OCI-LY7 (cell line): ENCODE data around the gene PTPRN. TPM values are rescaled to one million over a fixed set of nuclear protein-coding genes. Genes with fewer than 3 reads are reported as not detected.

Experiments used
- BruUV-seq: library from RNA; stranded (reverse); fragments of 400-500 nt; replicated peaks from 2 replicates; lab custom pipeline; 2021; lab: Mats Ljungman, UMichigan
- CTCF ChIA-PET: fragments of 300-600 bp; sonication (Branson Sonifier 250); formaldehyde crosslinking; loops from one replicate; lab custom pipeline; 2022; ENCODE audit warnings: antibody characterized with exemption; ENCODE audit not compliant: unreplicated experiment; lab: Charles Lee
- POLR2A ChIA-PET: fragments of 300-600 bp; sonication (Branson Sonifier 250); formaldehyde crosslinking; loops from one replicate; lab custom pipeline; 2022; ENCODE audit warnings: antibody characterized with exemption; lab: Charles Lee
- DNase-seq: peaks from one replicate; pipeline ENCODE4 v3.0.0-alpha.2; 2015; ENCODE audit warnings: low spot score
- H2AFZ ChIP-seq: fragments of 200-600 bp; sonication (generic), shearing (Covaris generic); 2 replicates; pipeline ENCODE4 v1.6.1; 2014; ENCODE audit warnings: mild to moderate bottlenecking, antibody characterized with exemption, low read length, moderate library complexity
- H3K27ac ChIP-seq: fragments of 200-600 bp; sonication (generic); 2 replicates; pipeline ENCODE4 v1.5.1; 2014; ENCODE audit warnings: mixed run types, low read depth, mild to moderate bottlenecking, moderate library complexity, low read length, inconsistent platforms; ENCODE audit not compliant: poor library complexity, severe bottlenecking
- H3K36me3 ChIP-seq: fragments of 200-600 bp; sonication (generic); 2 replicates; pipeline ENCODE4 v1.6.1; 2014; ENCODE audit warnings: mild to moderate bottlenecking, antibody characterized with exemption, low read length, moderate library complexity, mixed read lengths; ENCODE audit not compliant: insufficient read depth
- H3K4me1 ChIP-seq: fragments of 200-600 bp; sonication (generic); 2 replicates; pipeline ENCODE4 v1.5.1; 2014; ENCODE audit warnings: mild to moderate bottlenecking, low read length; ENCODE audit not compliant: insufficient read depth, poor library complexity, severe bottlenecking
- H3K4me2 ChIP-seq: fragments of 200-600 bp; sonication (generic); 2 replicates; pipeline ENCODE4 v1.6.1; 2014; ENCODE audit warnings: mild to moderate bottlenecking, low read length
- H3K4me3 ChIP-seq: fragments of 200-600 bp; sonication (generic); 2 replicates; pipeline ENCODE4 v1.5.1; 2014; ENCODE audit warnings: mild to moderate bottlenecking, low read depth, low read length; ENCODE audit not compliant: poor library complexity, severe bottlenecking
- H3K79me2 ChIP-seq: fragments of 200-600 bp; sonication (generic); 2 replicates; pipeline ENCODE4 v1.6.1; 2016; ENCODE audit warnings: low read depth, mild to moderate bottlenecking, low read length, moderate library complexity, mixed read lengths; ENCODE audit not compliant: insufficient read depth
- H3K9me2 ChIP-seq: fragments of 200-600 bp; sonication (generic); 2 replicates; pipeline ENCODE4 v1.6.1; 2016; ENCODE audit warnings: mild to moderate bottlenecking, low read length, mixed read lengths; ENCODE audit not compliant: insufficient read depth
- H3K9me3 ChIP-seq: fragments of 200-600 bp; sonication (generic); 2 replicates; pipeline ENCODE4 v1.6.1; 2014; ENCODE audit warnings: mild to moderate bottlenecking, mixed run types, low read length, mixed read lengths
- H4K20me1 ChIP-seq: fragments of 200-600 bp; sonication (generic); 2 replicates; pipeline ENCODE4 v1.6.1; 2014; ENCODE audit warnings: mild to moderate bottlenecking, antibody characterized with exemption, low read length, moderate library complexity, mixed read lengths; ENCODE audit not compliant: insufficient read depth
- EZH2phosphoT487 ChIP-seq: fragments of 200-600 bp; sonication (generic); IDR thresholded peaks from 2 replicates; pipeline ENCODE4 v1.6.1; 2018; ENCODE audit warnings: low read depth, borderline replicate concordance, mild to moderate bottlenecking, mixed run types, antibody characterized with exemption, low read length, moderate library complexity, mixed read lengths
- intact Hi-C: fragments of 100-400 bp; cut with micrococcal nuclease; formaldehyde crosslinking; loops from one replicate; pipeline ENCODE4 v1.10.0; 2022; ENCODE audit not compliant: unreplicated experiment
- total RNA-seq, 2 experiments: library from RNA; depleted of rRNA in 1 of 2; stranded (reverse); fragments of >200 nt in 1 of 2; shearing (Covaris generic) in 1 of 2; gene quantifications; 2 replicates each; pipeline ENCODE4 v1.2.3, GENCODE V29; 2014 to 2022
- TF ChIP-seq, protein P1 (sequence below): fragments of 200-600 bp; sonication (generic); conservative IDR thresholded peaks from 2 replicates; pipeline ENCODE4 v1.5.1; 2014; ENCODE audit warnings: mild to moderate bottlenecking, antibody characterized with exemption, low read length, moderate library complexity, mixed read lengths

PTPRN gene
- total RNA-seq, 2 experiments from 2014 or later: not detected

DNA sequence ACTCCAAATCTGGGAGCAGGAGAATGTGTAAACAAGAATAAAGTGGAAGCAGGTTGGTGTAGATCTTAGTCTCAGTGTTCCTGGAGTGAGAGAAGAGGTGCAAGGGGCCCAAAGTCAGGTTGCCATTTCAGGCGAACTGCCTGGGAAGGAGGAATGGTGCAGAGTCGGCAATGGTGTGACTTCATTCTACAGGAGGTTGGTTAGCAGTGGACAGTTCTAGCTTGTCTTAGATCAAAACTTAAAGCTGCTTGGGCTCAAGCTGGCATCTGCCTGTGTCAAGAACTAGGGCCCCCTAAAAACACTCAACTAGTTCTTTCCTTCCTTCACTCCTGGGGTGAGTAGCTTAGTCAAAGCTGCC is 60.4 kb downstream of the PTPRN start:
- Histone ChIP-seq H3K4me2 (peak overlapping the region; percentile 93), H3K4me3 (peak overlapping the region; percentile 84), H3K9me3 (no peaks in the 10 kb centered on the region), H4K20me1 (no peaks in the 10 kb centered on the region), H3K79me2 (peaks cover 59% of the 10 kb centered on the region), H3K36me3 (peaks cover 54% of the 10 kb centered on the region), H2AFZ (no peak overlapping the region), H3K4me1 (peaks cover 76% of the 10 kb centered on the region), H3K9me2 (no peaks in the 10 kb centered on the region), H3K27ac (peak overlapping the region; percentile 96)
- intact Hi-C loops: loop anchor here (1.0 kb wide), 4 partner anchors 20 to 89 kb away; partner anchors contain the start of genes ANKZF1, ATG9A, NHEJ1 and ZFAND2B
- TF ChIP-seq, protein P1, sequence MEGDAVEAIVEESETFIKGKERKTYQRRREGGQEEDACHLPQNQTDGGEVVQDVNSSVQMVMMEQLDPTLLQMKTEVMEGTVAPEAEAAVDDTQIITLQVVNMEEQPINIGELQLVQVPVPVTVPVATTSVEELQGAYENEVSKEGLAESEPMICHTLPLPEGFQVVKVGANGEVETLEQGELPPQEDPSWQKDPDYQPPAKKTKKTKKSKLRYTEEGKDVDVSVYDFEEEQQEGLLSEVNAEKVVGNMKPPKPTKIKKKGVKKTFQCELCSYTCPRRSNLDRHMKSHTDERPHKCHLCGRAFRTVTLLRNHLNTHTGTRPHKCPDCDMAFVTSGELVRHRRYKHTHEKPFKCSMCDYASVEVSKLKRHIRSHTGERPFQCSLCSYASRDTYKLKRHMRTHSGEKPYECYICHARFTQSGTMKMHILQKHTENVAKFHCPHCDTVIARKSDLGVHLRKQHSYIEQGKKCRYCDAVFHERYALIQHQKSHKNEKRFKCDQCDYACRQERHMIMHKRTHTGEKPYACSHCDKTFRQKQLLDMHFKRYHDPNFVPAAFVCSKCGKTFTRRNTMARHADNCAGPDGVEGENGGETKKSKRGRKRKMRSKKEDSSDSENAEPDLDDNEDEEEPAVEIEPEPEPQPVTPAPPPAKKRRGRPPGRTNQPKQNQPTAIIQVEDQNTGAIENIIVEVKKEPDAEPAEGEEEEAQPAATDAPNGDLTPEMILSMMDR: no peak
- no peak for TF ChIP-seq EZH2phosphoT487
- POLR2A ChIA-PET: interaction anchor here (0.5 to 3.5 kb wide), 11 partner anchors 9 to 135 kb away, joined by 3 to 28 read pairs (median 9); partner anchors contain the start of genes ANKZF1, ATG9A, CNPPD1 and ZFAND2B
- CTCF ChIA-PET: interaction anchor here (0.7 to 3.3 kb wide), 4 partner anchors 16 to 90 kb away, joined by 4 to 13 read pairs (median 7); partner anchors contain the start of gene DNAJB2
- no peak for DNase-seq
- BruUV-seq: no TSS peak

DNA sequence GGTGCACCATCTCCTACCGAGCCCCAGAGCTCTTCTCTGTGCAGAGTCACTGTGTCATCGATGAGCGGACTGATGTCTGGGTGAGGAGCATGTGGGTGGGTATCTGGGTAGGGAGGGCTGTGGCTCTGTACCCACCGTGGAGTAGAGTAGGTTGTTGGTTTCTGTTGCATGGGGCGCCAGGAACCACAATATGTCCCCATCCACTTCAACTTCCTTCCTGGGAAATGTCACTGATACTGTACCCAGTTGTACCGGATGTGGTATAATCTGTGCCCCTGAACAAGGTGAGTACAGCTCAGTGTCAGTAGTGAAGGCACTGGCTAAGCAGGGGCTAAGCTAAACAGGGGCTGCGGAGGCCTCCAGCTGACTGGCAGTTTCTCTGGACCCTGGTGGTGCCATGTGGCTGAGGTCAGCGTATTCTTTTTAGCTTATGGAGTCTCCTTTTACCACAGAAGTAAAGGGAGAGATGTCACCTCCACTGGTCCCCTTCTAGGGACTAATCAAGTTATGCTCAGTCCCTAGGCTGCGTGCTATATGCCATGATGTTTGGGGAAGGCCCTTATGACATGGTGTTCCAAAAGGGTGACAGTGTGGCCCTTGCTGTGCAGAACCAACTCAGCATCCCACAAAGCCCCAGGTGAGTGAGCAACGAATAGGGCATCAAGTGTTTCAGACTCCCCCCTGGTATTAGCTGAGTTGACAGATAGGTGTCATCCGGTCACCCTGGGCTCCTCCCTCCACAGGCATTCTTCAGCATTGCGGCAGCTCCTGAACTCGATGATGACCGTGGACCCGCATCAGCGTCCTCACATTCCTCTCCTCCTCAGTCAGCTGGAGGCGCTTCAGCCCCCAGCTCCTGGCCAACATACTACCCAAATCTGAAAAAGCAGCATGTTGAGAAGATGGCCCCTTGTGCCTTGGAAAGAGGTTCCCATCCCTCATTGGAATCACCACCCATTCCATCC is 61.2 kb downstream of the PTPRN start:
- Histone ChIP-seq H3K4me2 (peak overlapping the region; percentile 93), H3K27ac (peak overlapping the region; percentile 96), H3K9me3 (no peaks in the 10 kb centered on the region), H3K4me1 (peaks cover 76% of the 10 kb centered on the region), H3K36me3 (peaks cover 54% of the 10 kb centered on the region), H4K20me1 (no peaks in the 10 kb centered on the region), H2AFZ (no peak overlapping the region), H3K9me2 (no peaks in the 10 kb centered on the region), H3K79me2 (peaks cover 52% of the 10 kb centered on the region), H3K4me3 (peak overlapping the region; percentile 84)
- intact Hi-C loops: no loop called here
- BruUV-seq: no TSS peak
- CTCF ChIA-PET: interaction anchor here (0.6 to 3.3 kb wide), 3 partner anchors 10 to 75 kb away, joined by 3 to 13 read pairs (median 3); no protein-coding TSS in a partner anchor
- peak; percentile 74 for DNase-seq
- POLR2A ChIA-PET: interaction anchor here (0.5 to 3.5 kb wide), 8 partner anchors 8 to 136 kb away, joined by 3 to 28 read pairs (median 8); partner anchors contain the start of genes ANKZF1, ATG9A and ZFAND2B
- no peak for TF ChIP-seq EZH2phosphoT487
- TF ChIP-seq, protein P1: peak; percentile 40; the same call in 1 of the 2 replicates
